ENCODE data around the gene UPK2. TPM values are rescaled to one million over a fixed set of nuclear protein-coding genes. Genes with fewer than 3 reads are reported as not detected.

Gene UPK2
- polyA plus RNA-seq, 1 donor (not counting 4 experiments of a cell fraction or from before 2014, with no cell fraction given), result 0.20 TPM

GRCh38 chr11:118924591-118925585 lies 31.2 kb upstream of the UPK2 start:
- FAIRE-seq (no peak), DNase-seq (ENCODE audit: low read depth, low spot score) (no peak)
- Histone ChIP-seq H3K79me2 (ENCODE audit: control insufficient read depth, insufficient read depth, low read length) (peaks cover 50% of the 10 kb centered on the region), H2AFZ (ENCODE audit: control insufficient read depth, low read length) (no peak overlapping the region), H4K20me1 (ENCODE audit: control insufficient read depth, extremely low read depth, insufficient read depth, low read length) (peaks cover 8% of the 10 kb centered on the region), H3K27ac (ENCODE audit: control insufficient read depth, insufficient read depth, low read length) (peak overlapping the region; percentile 86), H3K9me3 (ENCODE audit: control insufficient read depth, low read depth, low read length) (no peaks in the 10 kb centered on the region), H3K4me1 (ENCODE audit: control insufficient read depth, extremely low read depth, insufficient read depth, low read length) (peaks cover 39% of the 10 kb centered on the region), H3K9ac (ENCODE audit: control insufficient read depth, extremely low read depth, insufficient read depth, low read length) (peak overlapping the region; percentile 97), H3K27me3 (ENCODE audit: control insufficient read depth, extremely low read depth, insufficient read depth, low read length) (no peaks in the 10 kb centered on the region), H3K36me3 (ENCODE audit: control insufficient read depth in 2 of 2, extremely low read depth in 1 of 2, insufficient read depth in 2 of 2, low read length in 2 of 2) (peaks cover 3 to 16% of the 10 kb centered on the region in 2 experiments), H3K9me1 (ENCODE audit: control insufficient read depth, extremely low read depth, insufficient read depth, low read length) (no peaks in the 10 kb centered on the region), H3K4me3 (ENCODE audit: control insufficient read depth in 2 of 3, extremely low read depth in 1 of 3, insufficient read depth in 2 of 3, low read depth in 1 of 3, low read length in 3 of 3) (peak overlapping the region; percentile 75 to 95 (median 92)), H3K4me2 (ENCODE audit: control insufficient read depth, extremely low read depth, insufficient read depth, low read depth, low read length) (peak overlapping the region; percentile 83)
- TF ChIP-seq EZH2 (IDR thresholded peaks at IDR 0.05; ENCODE audit: low read length) (no peak), CTCF (optimal IDR thresholded peaks at IDR 0.05 in 1 of 3, IDR thresholded peaks at IDR 0.05 in 1 of 3, conservative IDR thresholded peaks at IDR 0.05 in 1 of 3; ENCODE audit: extremely low read depth in 1 of 3, insufficient read depth in 2 of 3, low read length in 3 of 3) (no peak)
- dilution Hi-C loops (cut with MboI; ENCODE audit: extremely low pct_ligation_motif_present, low sequenced_read_pairs), result no loop called here

- peaks cover 28% of the 10 kb centered on the region for H3K4me1 ChIP-seq (ENCODE audit: control insufficient read depth, extremely low read depth, insufficient read depth, low read length)
- peak overlapping the region; percentile 86 for H3K9ac ChIP-seq (ENCODE audit: control insufficient read depth, extremely low read depth, insufficient read depth, low read length)
- H2AFZ ChIP-seq (ENCODE audit: control insufficient read depth, low read length), result peak overlapping the region; percentile 46
- peaks cover 8% of the 10 kb centered on the region for H4K20me1 ChIP-seq (ENCODE audit: control insufficient read depth, extremely low read depth, insufficient read depth, low read length)
- TF ChIP-seq EZH2 (IDR thresholded peaks at IDR 0.05; ENCODE audit: low read length), result no peak
- no peak for TF ChIP-seq CTCF (optimal IDR thresholded peaks at IDR 0.05 in 1 of 3, IDR thresholded peaks at IDR 0.05 in 1 of 3, conservative IDR thresholded peaks at IDR 0.05 in 1 of 3; ENCODE audit: extremely low read depth in 1 of 3, insufficient read depth in 2 of 3, low read length in 3 of 3)
- dilution Hi-C loops (cut with MboI; ENCODE audit: extremely low pct_ligation_motif_present, low sequenced_read_pairs), result no loop called here
- DNase-seq (ENCODE audit: low read depth, low spot score) (no peak), FAIRE-seq (no peak)
- H3K9me1 ChIP-seq (ENCODE audit: control insufficient read depth, extremely low read depth, insufficient read depth, low read length), result no peaks in the 10 kb centered on the region
- H3K27ac ChIP-seq (ENCODE audit: control insufficient read depth, insufficient read depth, low read length), result peak overlapping the region; percentile 97
- no peaks in the 10 kb centered on the region for H3K27me3 ChIP-seq (ENCODE audit: control insufficient read depth, extremely low read depth, insufficient read depth, low read length)
- peak overlapping the region; percentile 74 for H3K4me2 ChIP-seq (ENCODE audit: control insufficient read depth, extremely low read depth, insufficient read depth, low read depth, low read length)
- H3K4me3 ChIP-seq (ENCODE audit: control insufficient read depth in 2 of 3, extremely low read depth in 1 of 3, insufficient read depth in 2 of 3, low read depth in 1 of 3, low read length in 3 of 3), result peak overlapping the region; percentile 54 to 84 (median 77)
- H3K9me3 ChIP-seq (ENCODE audit: control insufficient read depth, low read depth, low read length), result no peaks in the 10 kb centered on the region
- H3K79me2 ChIP-seq (ENCODE audit: control insufficient read depth, insufficient read depth, low read length), result peaks cover 28% of the 10 kb centered on the region
- H3K36me3 ChIP-seq (ENCODE audit: control insufficient read depth in 2 of 2, extremely low read depth in 1 of 2, insufficient read depth in 2 of 2, low read length in 2 of 2), result peaks cover 3 to 15% of the 10 kb centered on the region in 2 experiments
Observed at GRCh38 chr11:118927554-118928100, 28.5 kb upstream of the UPK2 start.
